ENCODE results near the gene TBXAS1. TPM values are rescaled to one million over a fixed set of nuclear protein-coding genes. Genes with fewer than 3 reads are reported as not detected.

The TBXAS1 gene
- total RNA-seq, 4 donors from 2014 or later = 9.0 to 22.2 (median 14.6) TPM

DNA sequence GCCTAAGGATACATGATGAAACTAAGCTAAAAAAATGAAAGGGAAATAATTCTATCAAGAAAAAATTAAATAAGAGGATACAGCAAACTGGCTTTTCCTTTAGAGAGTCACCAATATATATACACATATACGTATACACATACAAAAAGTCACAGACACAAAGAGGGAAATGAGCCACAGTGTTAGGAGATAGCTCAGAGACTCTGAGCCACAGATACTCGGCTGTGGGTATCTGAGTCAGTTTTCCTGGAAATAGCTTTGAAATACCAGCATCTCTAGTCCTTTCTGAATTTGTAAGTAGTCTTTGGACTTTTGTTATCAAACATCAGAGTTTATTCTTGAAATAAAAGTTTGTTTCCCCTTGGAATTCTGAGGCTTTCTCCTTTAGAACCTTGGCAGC, 111.8 kb downstream of the TBXAS1 start:
- in situ Hi-C loops (cut with MboI; ENCODE audit: low pct_ligation_motif_present in 1 of 4, low pct_unique_long_range_greater_than_20kb in 1 of 4, low sequenced_read_pairs in 3 of 4) = no loop called here
- no peak for DNase-seq
- H3K9me3 ChIP-seq = no peaks in the 10 kb centered on the region
- no peak for TF ChIP-seq EP300 (IDR thresholded peaks at IDR 0.05; ENCODE audit: low read depth)
- TF ChIP-seq, protein P1, sequence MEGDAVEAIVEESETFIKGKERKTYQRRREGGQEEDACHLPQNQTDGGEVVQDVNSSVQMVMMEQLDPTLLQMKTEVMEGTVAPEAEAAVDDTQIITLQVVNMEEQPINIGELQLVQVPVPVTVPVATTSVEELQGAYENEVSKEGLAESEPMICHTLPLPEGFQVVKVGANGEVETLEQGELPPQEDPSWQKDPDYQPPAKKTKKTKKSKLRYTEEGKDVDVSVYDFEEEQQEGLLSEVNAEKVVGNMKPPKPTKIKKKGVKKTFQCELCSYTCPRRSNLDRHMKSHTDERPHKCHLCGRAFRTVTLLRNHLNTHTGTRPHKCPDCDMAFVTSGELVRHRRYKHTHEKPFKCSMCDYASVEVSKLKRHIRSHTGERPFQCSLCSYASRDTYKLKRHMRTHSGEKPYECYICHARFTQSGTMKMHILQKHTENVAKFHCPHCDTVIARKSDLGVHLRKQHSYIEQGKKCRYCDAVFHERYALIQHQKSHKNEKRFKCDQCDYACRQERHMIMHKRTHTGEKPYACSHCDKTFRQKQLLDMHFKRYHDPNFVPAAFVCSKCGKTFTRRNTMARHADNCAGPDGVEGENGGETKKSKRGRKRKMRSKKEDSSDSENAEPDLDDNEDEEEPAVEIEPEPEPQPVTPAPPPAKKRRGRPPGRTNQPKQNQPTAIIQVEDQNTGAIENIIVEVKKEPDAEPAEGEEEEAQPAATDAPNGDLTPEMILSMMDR (IDR thresholded peaks at IDR 0.05) = no peak
- TF ChIP-seq POLR2A (IDR thresholded peaks at IDR 0.05) = no peak
- TF ChIP-seq POLR2AphosphoS5 (IDR thresholded peaks at IDR 0.05) = no peak
- WGBS, 2 donors (ENCODE audit: low coverage in 1 of 2) = 78 to 94% methylated on average over 2 of the region's 2 CpGs
- no peak overlapping the region for H3K27ac ChIP-seq
- H3K27me3 ChIP-seq = no peaks in the 10 kb centered on the region
- H3K4me3 ChIP-seq = no peak overlapping the region
- peaks cover 0 to 8% (median 0%) of the 10 kb centered on the region in 4 donors for H3K4me1 ChIP-seq
- intact Hi-C loops (cut with DNase I; ENCODE audit: low total_unique reads) = no loop called here
- H3K36me3 ChIP-seq = no peaks in the 10 kb centered on the region

DNA sequence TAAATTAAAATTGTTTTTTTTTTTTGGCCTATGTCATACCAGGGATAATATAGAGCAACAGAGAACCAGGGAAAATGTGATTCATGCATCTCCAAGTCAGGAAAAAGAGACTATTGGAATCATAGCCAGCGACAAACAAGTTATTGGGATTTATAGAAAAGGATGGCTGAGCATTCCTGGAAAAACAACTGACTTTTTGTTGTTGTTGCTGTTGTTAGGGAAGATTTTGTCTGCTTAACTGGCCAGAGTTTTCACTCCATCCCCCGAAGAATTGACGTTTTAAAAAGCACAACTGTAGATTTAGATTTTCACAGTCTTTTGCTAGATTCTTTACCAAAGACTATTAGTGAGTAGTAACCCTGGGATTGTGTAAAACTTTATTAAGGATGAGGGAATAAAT, 112.4 kb downstream of the TBXAS1 start:
- Histone ChIP-seq H3K27me3 (no peaks in the 10 kb centered on the region), H3K27ac (no peak overlapping the region), H3K36me3 (no peaks in the 10 kb centered on the region), H3K4me3 (no peak overlapping the region), H3K4me1 (peaks cover 0 to 8% (median 0%) of the 10 kb centered on the region in 4 donors), H3K9me3 (no peaks in the 10 kb centered on the region)
- TF ChIP-seq, protein P1 (IDR thresholded peaks at IDR 0.05) = no peak
- TF ChIP-seq POLR2A (IDR thresholded peaks at IDR 0.05) = no peak
- WGBS, 2 donors (ENCODE audit: low coverage in 1 of 2) = 96 to 98% methylated on average over 3 of the region's 3 CpGs
- in situ Hi-C loops (cut with MboI; ENCODE audit: low pct_ligation_motif_present in 1 of 4, low pct_unique_long_range_greater_than_20kb in 1 of 4, low sequenced_read_pairs in 3 of 4) = no loop called here
- intact Hi-C loops (cut with DNase I; ENCODE audit: low total_unique reads) = no loop called here
- DNase-seq = no peak

DNA sequence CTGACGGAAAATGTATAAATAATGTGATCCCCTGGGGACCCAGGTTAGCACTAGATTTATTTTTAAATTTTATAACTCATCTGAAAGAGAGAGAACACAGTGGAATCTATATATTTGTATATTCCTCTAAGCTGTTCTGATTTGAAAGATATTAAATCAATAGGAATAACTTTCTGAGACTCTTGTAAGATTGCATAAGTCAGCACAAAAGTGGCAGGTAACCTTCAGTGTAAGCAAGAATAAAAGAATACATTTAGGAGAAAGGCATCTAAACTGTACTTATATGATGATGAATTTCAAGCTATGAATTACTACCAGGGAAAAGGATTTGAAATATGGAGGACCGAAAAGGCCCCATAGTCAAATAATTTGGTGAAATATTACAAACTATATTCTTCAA, 112.8 kb downstream of the TBXAS1 start:
- WGBS, 2 donors (ENCODE audit: low coverage in 1 of 2) = 89 to 96% methylated on average over 2 of the region's 2 CpGs
- H3K4me3 ChIP-seq = no peak overlapping the region
- peaks cover 0 to 7% (median 0%) of the 10 kb centered on the region in 4 donors for H3K4me1 ChIP-seq
- no peaks in the 10 kb centered on the region for H3K9me3 ChIP-seq
- no peak for TF ChIP-seq EP300 (IDR thresholded peaks at IDR 0.05; ENCODE audit: low read depth)
- no peak for TF ChIP-seq POLR2AphosphoS5 (IDR thresholded peaks at IDR 0.05)
- TF ChIP-seq, protein P1 (IDR thresholded peaks at IDR 0.05) = no peak
- no peaks in the 10 kb centered on the region for H3K36me3 ChIP-seq
- no peaks in the 10 kb centered on the region for H3K27me3 ChIP-seq
- DNase-seq = no peak
- in situ Hi-C loops (cut with MboI; ENCODE audit: low pct_ligation_motif_present in 1 of 4, low pct_unique_long_range_greater_than_20kb in 1 of 4, low sequenced_read_pairs in 3 of 4) = no loop called here
- H3K27ac ChIP-seq = no peak overlapping the region
- intact Hi-C loops (cut with DNase I; ENCODE audit: low total_unique reads) = no loop called here

DNA sequence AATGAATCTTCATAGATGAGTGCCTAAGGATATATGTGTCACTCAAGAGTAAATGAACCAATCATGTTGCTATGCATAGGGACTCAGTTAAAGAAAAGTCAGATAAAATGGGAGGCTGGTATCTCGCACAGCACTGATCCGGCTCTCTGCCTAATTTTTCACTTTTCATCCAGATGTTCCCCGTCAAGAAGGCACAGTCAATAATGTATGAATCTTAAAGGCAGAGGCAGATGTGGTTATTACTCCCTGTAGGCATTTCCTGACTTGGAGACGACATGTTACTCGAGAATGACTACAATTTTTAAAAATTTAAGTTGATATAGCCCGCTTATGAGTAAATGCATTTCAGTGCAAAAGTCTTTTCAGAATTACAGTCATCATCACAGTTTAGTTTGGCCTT, 113.6 kb downstream of the TBXAS1 start:
- TF ChIP-seq POLR2A (IDR thresholded peaks at IDR 0.05) = no peak
- TF ChIP-seq POLR2AphosphoS5 (IDR thresholded peaks at IDR 0.05) = no peak
- no peak for TF ChIP-seq EP300 (IDR thresholded peaks at IDR 0.05; ENCODE audit: low read depth)
- TF ChIP-seq, protein P1 (IDR thresholded peaks at IDR 0.05) = no peak
- intact Hi-C loops (cut with DNase I; ENCODE audit: low total_unique reads) (no loop called here), in situ Hi-C loops (cut with MboI; ENCODE audit: low pct_ligation_motif_present in 1 of 4, low pct_unique_long_range_greater_than_20kb in 1 of 4, low sequenced_read_pairs in 3 of 4) (no loop called here)
- Histone ChIP-seq H3K27me3 (no peaks in the 10 kb centered on the region), H3K9me3 (no peaks in the 10 kb centered on the region), H3K4me1 (no peaks in the 10 kb centered on the region), H3K4me3 (no peak overlapping the region), H3K36me3 (no peaks in the 10 kb centered on the region), H3K27ac (no peak overlapping the region)
- DNase-seq = no peak
- 82 to 85% methylated on average over 6 of the region's 6 CpGs for WGBS, 2 donors (ENCODE audit: low coverage in 1 of 2)

All from transverse colon (tissue), 4 donors.